AG04450 (cell line): ENCODE data around the gene RAPGEF5. TPM values are rescaled to one million over a fixed set of nuclear protein-coding genes. Genes with fewer than 3 reads are reported as not detected.

Experiments used
- CTCF ChIA-PET: fragments of 300-600, 350-600 bp; formaldehyde crosslinking; extraction: SDS; loops from one replicate; lab custom pipeline; 2022; ENCODE audit warnings: antibody characterized with exemption, inconsistent platforms; lab: Charles Lee
- POLR2A ChIA-PET: fragments of 350-600 bp; formaldehyde crosslinking; extraction: SDS; loops from one replicate; lab custom pipeline; 2021; ENCODE audit warnings: antibody characterized with exemption, inconsistent platforms; lab: Yijun Ruan, JAX
- DNase-seq: peaks from one replicate; pipeline ENCODE4 v3.0.0-alpha.2; 2011; ENCODE audit warnings: low read depth, low spot score
- H3K27ac ChIP-seq: one replicate; pipeline ENCODE4 v1.5.1; 2012; ENCODE audit warnings: low read depth, low read length, control low read depth
- H3K27me3 ChIP-seq: one replicate; pipeline ENCODE4 v1.6.0; 2012; ENCODE audit warnings: low read length; ENCODE audit not compliant: control insufficient read depth, insufficient read depth
- H3K4me3 ChIP-seq: 2 replicates; pipeline ENCODE4 v1.5.1; 2011; ENCODE audit warnings: mild to moderate bottlenecking, low read depth, low read length, control low read depth
- H3K9me3 ChIP-seq: 2 replicates; pipeline ENCODE4 v1.5.1; 2012; ENCODE audit warnings: low read length; ENCODE audit not compliant: control insufficient read depth, insufficient read depth
- CTCF ChIP-seq: IDR thresholded peaks from 2 replicates; pipeline ENCODE4 v1.5.1; 2011; ENCODE audit warnings: low read depth, low read length, control low read depth, inconsistent platforms
- polyA plus RNA-seq: library from polyadenylated mRNA; depleted of rRNA; stranded (reverse); fragments of >200 nt; gene quantifications from 2 replicates; pipeline ENCODE4 v1.2.3, GENCODE V29; 2011

RAPGEF5 gene
- polyA plus RNA-seq, 1 experiment: 0.16 TPM

DNA sequence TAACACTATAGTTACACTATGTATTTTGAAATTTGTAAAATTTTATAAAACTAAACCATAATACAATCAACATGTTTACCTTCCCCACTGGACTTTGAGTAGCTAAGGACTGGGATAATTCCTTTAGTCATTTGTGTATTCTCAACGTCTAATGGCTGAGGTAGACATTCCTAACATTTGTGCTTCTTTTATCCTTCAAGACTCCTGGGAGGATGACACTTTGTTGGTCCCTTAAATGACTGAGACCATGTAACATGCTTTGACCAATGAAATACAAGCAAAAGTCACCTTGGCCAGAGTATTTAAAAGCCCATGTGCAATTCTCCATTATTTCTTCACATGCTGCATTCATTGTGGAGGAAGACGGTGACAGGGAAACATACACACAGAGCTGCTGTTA, 18.5 kb downstream of the RAPGEF5 start:
- POLR2A ChIA-PET: no interaction called here
- TF ChIP-seq CTCF: no peak
- Histone ChIP-seq H3K9me3 (no peaks in the 10 kb centered on the region), H3K27me3 (no peaks in the 10 kb centered on the region), H3K4me3 (no peak overlapping the region), H3K27ac (no peak overlapping the region)
- CTCF ChIA-PET: interaction anchor here (1.6 kb wide), 1 partner anchor 255 kb away, joined by 3 read pairs; no protein-coding TSS in a partner anchor
- no peak for DNase-seq

DNA sequence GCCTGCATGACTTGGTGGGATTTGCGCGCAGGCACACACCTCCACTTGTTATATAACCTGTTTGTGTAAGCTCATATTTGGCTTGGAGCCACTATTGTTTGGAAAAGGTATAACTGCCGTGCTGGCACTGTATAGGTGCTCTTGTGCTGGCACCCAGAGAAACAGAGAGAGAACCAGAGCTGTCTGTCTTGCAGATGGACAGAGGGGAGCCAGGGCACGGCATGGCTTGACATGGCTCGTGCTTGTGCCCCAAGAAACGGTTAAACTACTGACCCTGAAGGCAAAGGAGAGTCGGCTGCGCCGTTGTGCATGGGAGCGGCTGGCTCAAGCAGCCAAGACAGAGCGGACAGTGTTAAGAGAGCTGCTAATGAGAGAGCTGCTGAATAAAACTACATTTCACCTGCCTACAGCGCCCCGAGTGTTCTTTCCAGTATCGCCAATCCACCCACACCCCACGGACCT, 23.2 kb downstream of the RAPGEF5 start:
- Histone ChIP-seq H3K27me3 (no peaks in the 10 kb centered on the region), H3K9me3 (no peaks in the 10 kb centered on the region), H3K4me3 (no peak overlapping the region), H3K27ac (no peak overlapping the region)
- POLR2A ChIA-PET: no interaction called here
- DNase-seq: no peak
- TF ChIP-seq CTCF: no peak
- CTCF ChIA-PET: no interaction called here

GRCh38 chr7:22332461-22332870, 24.5 kb downstream of the RAPGEF5 start:
- POLR2A ChIA-PET: no interaction called here
- H3K4me3 ChIP-seq: no peak overlapping the region
- no peak for DNase-seq
- CTCF ChIA-PET: interaction anchor here (0.5 to 1.1 kb wide), 3 partner anchors 19 to 223 kb away, joined by 3 read pairs; no protein-coding TSS in a partner anchor
- no peak for TF ChIP-seq CTCF
- H3K27me3 ChIP-seq: no peaks in the 10 kb centered on the region
- no peaks in the 10 kb centered on the region for H3K9me3 ChIP-seq
- no peak overlapping the region for H3K27ac ChIP-seq

DNA sequence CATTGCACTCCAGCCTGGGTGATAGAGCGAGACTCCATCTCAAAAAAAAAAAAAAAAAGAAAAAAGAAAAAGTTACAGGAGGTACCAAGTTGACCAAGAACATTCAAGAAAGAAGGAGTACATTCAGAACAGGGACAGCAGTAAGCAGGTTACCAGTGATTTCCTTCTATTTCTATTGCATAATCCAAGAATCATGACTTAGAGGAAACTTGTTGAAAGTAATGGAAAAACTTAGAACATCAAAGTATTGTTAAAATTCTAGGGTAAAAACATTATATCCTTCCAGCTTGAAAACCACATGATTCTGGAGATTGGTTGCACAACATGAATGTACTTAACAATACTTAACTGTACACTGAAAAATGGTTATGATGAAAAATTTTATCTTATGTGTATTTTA, 25.2 kb downstream of the RAPGEF5 start:
- ChIA-PET CTCF (no interaction called here), POLR2A (no interaction called here)
- Histone ChIP-seq H3K9me3 (no peaks in the 10 kb centered on the region), H3K27me3 (no peaks in the 10 kb centered on the region), H3K27ac (no peak overlapping the region), H3K4me3 (no peak overlapping the region)
- no peak for DNase-seq
- TF ChIP-seq CTCF: no peak

DNA sequence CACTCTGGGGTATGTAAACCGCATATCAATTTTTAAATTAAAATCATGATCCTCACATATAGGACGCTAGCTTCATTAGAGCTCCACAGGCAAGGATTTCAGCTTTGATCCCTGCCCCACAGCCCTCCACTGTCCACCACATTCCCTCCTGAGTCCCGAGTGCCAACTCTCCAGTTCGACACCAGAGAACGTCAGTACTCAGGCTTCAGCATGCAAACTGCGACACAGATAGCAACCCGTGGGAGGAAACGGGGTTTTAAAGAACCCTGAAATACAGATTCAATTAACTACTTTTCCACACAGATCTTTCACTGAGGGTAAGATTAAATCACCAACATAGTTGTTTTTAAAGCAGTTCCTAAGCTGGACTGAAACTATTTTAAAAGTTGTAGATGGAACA, 26.1 kb downstream of the RAPGEF5 start:
- CTCF ChIA-PET: no interaction called here
- Histone ChIP-seq H3K27me3 (no peaks in the 10 kb centered on the region), H3K27ac (no peak overlapping the region), H3K9me3 (no peaks in the 10 kb centered on the region), H3K4me3 (no peak overlapping the region)
- TF ChIP-seq CTCF: no peak
- DNase-seq: no peak
- POLR2A ChIA-PET: no interaction called here
